ENCODE measurements around the gene STARD10. TPM values are rescaled to one million over a fixed set of nuclear protein-coding genes. Genes with fewer than 3 reads are reported as not detected.

STARD10 gene
- total and polyA plus RNA-seq, 2 of the 8 experiments (the other 6 are each of a cell fraction or from before 2014, with no cell fraction given), result 23.7 to 35.7 TPM

GRCh38 chr11:72720047-72720446 lies 73.8 kb downstream of the STARD10 start:
- TF ChIP-seq JUND (IDR thresholded peaks at IDR 0.05; ENCODE audit: low read length), result no peak
- TF ChIP-seq SP2 (IDR thresholded peaks at IDR 0.05; ENCODE audit: low read length), result no peak
- no peak for TF ChIP-seq ATF2 (IDR thresholded peaks at IDR 0.05; ENCODE audit: low read length)
- no peak for TF ChIP-seq SIN3A (conservative IDR thresholded peaks at IDR 0.05 in 1 of 2, IDR thresholded peaks at IDR 0.05 in 1 of 2; ENCODE audit: low read depth in 1 of 2, low read length in 2 of 2)
- no peak for TF ChIP-seq NRF1 (IDR thresholded peaks at IDR 0.05; ENCODE audit: low read depth, low read length)
- no peak overlapping the region for H2BK5ac ChIP-seq (ENCODE audit: low read depth, low read length)
- H3K79me2 ChIP-seq (ENCODE audit: control insufficient read depth in 1 of 2, insufficient read depth in 2 of 2, low read length in 2 of 2), result peaks cover 0 to 40% of the 10 kb centered on the region in 2 experiments; a peak in 2 of 4 replicates
- H3K4me2 ChIP-seq (ENCODE audit: insufficient read depth in 1 of 2, low read depth in 2 of 2, low read length in 2 of 2), result no peak overlapping the region
- no peak overlapping the region for H3K4me3 ChIP-seq (ENCODE audit: extremely low read depth in 1 of 4, insufficient read depth in 2 of 4, low read depth in 3 of 4, low read length in 4 of 4)
- H3K23ac ChIP-seq (ENCODE audit: insufficient read length), result no peak overlapping the region
- POLR2A ChIA-PET (ENCODE audit: partially characterized antibody), result no interaction called here
- H4K20me1 ChIP-seq (replicated peaks in 1 of 2; ENCODE audit: control insufficient read depth in 1 of 2, insufficient read depth in 2 of 2, low read length in 2 of 2), result peaks cover 8 to 22% of the 10 kb centered on the region in 2 experiments
- no peak overlapping the region for H4K8ac ChIP-seq (ENCODE audit: extremely low read depth, insufficient read depth, low read length)
- H4K91ac ChIP-seq (replicated peaks; ENCODE audit: insufficient read length, low read length), result no peak overlapping the region
- FAIRE-seq, result no peak
- no peak overlapping the region for H2AFZ ChIP-seq (ENCODE audit: low read length)
- H4K5ac ChIP-seq (ENCODE audit: insufficient read length, low read depth, low read length), result no peak overlapping the region
- CTCF ChIA-PET (ENCODE audit: partially characterized antibody), result interaction anchor here (0.6 to 1.9 kb wide), 4 partner anchors 11 to 93 kb away, joined by 3 to 5 read pairs (median 3); no protein-coding TSS in a partner anchor
- no peaks in the 10 kb centered on the region for H3K23me2 ChIP-seq (ENCODE audit: low read depth, low read length)
- no peak overlapping the region for H3K27ac ChIP-seq (ENCODE audit: low read depth, low read length)
- H3K27me3 ChIP-seq (replicated peaks in 1 of 4; ENCODE audit: control insufficient read depth in 3 of 4, extremely low read depth in 1 of 4, insufficient read depth in 3 of 4, low read length in 3 of 4), result no peaks in the 10 kb centered on the region
- H2BK12ac ChIP-seq (ENCODE audit: low read depth, low read length), result no peak overlapping the region
- no peak overlapping the region for H2BK120ac ChIP-seq (replicated peaks; ENCODE audit: low read depth, low read length)
- H3K9me3 ChIP-seq (ENCODE audit: insufficient read depth in 2 of 2, low read depth in 1 of 2, low read length in 1 of 2), result no peaks in the 10 kb centered on the region
- H2BK20ac ChIP-seq (ENCODE audit: low read length), result no peak overlapping the region
- H2AK5ac ChIP-seq (ENCODE audit: low read depth, low read length), result no peak overlapping the region
- peaks cover 0 to 9% (median 5%) of the 10 kb centered on the region in 4 experiments; a peak in 3 of 7 replicates for H3K4me1 ChIP-seq (replicated peaks in 1 of 4; ENCODE audit: control insufficient read depth in 3 of 4, insufficient read depth in 4 of 4, low read length in 3 of 4)
- H3K4ac ChIP-seq (replicated peaks; ENCODE audit: insufficient read length, low read depth, low read length), result no peak overlapping the region
- no peak overlapping the region for H3K18ac ChIP-seq (ENCODE audit: extremely low read depth, low read length)
- H3K9ac ChIP-seq (replicated peaks in 1 of 4; ENCODE audit: extremely low read depth in 1 of 4, low read depth in 3 of 4, low read length in 3 of 4), result no peak overlapping the region
- no peak overlapping the region for H3K56ac ChIP-seq (replicated peaks; ENCODE audit: insufficient read length, low read depth, low read length)
- 87% methylated on average over 3 of the region's 3 CpGs; no CpG with 5 or more reads in 1 of the 2 experiments for WGBS, 2 experiments (ENCODE audit: extremely low coverage in 1 of 2, insufficient coverage in 1 of 2, insufficient read length in 1 of 2, insufficient replicate concordance in 2 of 2, low coverage in 1 of 2, low lambda C conversion rate in 2 of 2, missing lambda C conversion rate in 1 of 2)
- H3K14ac ChIP-seq (ENCODE audit: insufficient read length), result no peak overlapping the region
- peaks cover 0 to 6% (median 0%) of the 10 kb centered on the region in 4 experiments; a peak in 3 of 8 replicates for H3K36me3 ChIP-seq (ENCODE audit: control insufficient read depth in 2 of 4, insufficient read depth in 4 of 4, low read length in 3 of 4)
- no peak for DNase-seq (ENCODE audit: low read depth in 1 of 2, low spot score in 2 of 2)
- peaks cover 22% of the 10 kb centered on the region; the same call in 1 of the 2 replicates for H3K79me1 ChIP-seq (ENCODE audit: low read depth, low read length)
- no peak overlapping the region for H2BK15ac ChIP-seq (ENCODE audit: low read length)

Measured in H1 (cell line).